Cerebellar cortex (tissue), 1 donor: Measurements from ENCODE around the gene LSM3.
A peak's percentile ranks its signal among the peaks of the same experiment; 100 is the strongest.

Source experiments
- DNase-seq: peaks from one replicate; pipeline ENCODE4 v3.0.0-alpha.2; 2015; ENCODE audit warnings: low spot score

Gene LSM3

DNA sequence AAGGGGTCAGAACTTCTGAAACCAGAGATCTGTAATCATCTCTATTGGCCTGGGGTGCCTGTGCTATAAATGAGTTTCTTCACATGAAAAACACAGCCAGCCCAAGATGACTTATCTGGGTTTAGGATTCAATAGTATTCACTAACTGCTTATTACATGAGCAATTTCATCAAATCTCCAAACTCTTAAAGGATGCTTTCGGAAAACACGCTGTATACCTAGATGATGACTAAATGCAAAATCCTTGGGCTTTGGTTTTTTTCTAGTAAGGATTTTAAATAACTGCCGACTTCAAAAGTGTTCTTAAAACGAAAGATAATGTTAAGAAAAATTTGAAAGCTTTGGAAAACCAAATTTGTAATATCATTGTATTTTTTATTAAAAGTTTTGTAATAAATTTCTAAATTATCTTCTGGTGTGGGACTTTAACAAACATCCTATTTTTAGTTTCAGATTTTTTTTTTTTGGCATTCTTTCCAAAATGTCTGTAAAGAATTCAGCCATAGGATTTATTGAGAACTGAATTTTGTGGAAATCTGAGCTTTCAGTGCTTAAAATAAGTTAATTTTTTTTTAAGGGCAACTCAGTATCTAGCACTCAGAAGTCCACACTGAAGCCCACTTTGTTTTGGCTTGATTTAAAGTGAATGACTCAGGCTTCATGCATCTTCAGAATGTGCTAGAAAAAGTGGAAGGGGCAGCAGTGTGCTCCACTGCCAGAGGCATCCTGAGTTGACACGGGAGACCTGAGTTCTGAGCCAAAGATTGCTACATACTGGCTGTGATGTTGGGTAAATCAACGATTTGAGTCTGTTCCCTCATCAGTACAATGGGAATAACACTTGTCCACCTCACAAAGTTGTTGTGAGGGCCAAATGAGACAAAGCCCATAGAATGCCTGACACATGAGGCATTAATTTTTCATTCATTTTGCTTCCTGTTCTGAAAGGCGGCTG is 35.1 kb upstream of the LSM3 start:
- DNase-seq, result no peak

DNA sequence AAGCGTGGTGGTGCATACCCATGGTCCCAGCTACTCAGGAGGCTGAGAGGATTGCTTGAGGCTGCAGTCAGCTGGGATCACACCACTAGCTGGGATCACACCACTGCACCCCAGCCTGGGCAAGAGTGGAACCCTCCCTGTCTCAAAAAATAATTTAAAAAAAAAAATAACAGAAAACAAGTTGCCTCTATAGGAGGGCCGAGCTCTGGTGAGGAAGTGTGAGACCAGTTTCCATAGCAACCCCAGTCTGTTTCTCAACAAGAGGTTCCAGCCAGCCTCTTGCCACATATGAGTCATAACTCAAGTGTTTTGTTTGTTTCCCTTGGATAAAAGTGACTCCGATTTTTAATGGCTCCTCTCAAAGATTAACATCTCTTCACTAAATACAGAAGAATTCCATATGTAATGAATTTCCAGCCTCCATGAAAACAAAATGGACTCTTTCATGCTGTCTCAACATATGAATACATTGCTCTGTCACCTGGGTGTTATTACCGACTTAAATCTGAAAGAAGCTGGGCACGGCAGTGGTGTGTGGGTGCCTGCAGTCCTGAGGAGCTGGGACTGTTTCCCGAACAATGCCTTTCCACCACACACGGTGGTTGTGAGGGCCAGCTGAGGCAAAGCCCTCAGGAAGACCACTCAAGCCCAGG is 34.1 kb upstream of the LSM3 start:
- peak; percentile 40 for DNase-seq

GRCh38 chr3:14145236-14145635 is 33.4 kb upstream of the LSM3 start:
- DNase-seq, result no peak

DNA sequence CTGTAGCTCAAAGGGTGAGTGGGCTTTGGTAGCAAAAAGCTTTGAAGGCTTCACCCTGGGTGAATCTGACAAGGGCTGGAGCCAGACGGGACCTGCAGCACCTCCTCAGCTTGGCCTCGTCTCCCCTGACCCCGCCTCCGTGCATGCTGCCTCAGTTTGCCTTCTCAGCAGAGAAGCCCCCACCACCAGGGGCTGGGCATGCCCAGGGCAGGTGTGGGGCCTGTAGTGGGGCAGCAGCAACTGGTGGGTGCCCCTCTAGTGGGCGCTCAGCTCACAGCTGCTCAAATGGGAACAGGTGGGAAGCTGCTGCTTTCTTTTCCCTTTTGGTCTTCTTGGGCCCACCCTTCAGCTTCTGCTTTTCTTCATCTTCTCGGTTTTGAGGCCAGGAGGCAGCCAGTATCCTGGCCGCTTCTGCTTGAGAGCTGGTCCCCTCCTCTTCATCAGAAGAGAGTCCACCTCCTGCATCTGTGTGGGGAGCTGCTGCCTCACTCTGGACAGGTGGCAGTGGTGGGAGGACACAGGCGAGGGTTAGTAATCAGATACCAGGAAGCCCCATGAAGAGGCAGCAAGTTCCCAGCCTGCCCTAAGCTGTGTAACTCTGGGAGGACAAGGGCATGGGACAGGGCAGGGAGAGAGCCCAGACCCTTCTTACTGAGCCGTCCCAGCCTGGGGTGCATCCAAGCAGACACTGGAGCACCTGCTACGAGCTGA is 32.8 kb upstream of the LSM3 start:
- DNase-seq, result no peak

DNA sequence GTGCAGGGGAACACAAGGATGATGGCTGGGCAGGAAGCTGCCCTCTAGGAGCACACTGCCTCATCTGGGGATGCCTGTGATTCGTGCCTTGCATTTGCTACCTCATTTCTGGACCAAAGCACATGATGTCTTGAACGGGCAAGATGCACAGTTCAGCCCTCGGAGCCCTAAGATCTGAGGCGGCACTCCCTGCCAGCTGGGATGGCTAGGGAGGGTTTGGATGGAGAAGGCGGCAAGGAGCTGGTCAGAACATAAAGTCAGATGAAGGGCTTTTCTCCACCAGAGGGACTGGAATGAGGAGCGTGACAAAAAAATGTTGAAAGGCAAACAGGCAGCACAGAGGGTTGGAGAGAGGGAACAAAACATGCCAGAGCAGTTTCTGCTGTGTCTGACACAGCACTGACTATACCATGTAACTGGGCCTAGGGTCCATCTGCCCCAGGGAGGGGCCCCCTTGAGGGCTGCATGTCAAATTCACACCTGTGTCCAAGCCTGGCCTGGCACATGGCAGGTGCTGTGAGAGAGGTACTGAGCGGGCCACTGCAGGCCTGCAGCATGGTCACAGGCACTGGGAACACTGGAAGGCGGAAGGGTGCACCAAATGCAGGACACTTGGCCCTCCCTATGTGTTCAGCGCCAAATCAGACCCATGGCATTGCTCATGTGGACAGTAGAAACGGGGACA is 32.1 kb upstream of the LSM3 start:
- no peak for DNase-seq

DNA sequence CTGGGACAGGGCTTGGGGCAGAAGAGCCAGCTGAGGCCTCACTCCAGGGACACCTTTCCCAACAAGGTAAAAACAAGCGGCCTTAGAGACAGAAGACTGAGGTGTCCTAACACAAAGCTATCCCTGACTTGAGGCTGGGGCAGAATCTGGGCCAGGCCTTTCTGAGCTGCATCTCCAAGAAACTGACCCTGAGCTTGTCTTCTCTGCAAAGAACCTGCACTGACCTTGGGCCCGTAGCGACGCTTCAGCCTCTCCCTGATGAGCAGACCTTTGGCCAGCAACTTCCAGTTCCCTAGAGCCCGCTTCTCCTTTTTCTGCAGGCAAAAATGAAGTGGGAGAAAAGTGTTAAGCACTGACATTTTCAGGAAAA is 31.6 kb upstream of the LSM3 start:
- DNase-seq, result no peak

DNA sequence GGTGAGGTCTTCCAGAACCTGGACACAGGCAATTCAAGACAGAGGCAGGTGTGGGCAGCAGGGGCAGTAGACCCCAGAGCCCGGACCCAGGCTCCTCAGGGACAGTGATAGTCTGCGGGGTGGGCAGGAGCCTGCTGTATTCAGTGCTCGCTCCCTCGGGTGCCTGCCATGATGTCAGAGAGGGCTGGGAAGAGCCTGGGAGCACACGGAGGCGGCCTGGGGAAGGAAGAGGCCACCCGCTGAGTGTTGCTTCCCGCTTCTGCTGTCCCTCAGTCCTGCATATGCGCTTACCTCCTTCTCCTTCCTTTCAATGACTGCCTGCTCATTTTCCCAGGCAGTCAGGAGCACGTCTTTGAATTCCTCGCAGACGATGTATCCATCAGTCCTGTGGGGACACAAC is 31.0 kb upstream of the LSM3 start:
- no peak for DNase-seq

GRCh38 chr3:14148041-14148985 is 30.3 kb upstream of the LSM3 start:
- no peak for DNase-seq

DNA sequence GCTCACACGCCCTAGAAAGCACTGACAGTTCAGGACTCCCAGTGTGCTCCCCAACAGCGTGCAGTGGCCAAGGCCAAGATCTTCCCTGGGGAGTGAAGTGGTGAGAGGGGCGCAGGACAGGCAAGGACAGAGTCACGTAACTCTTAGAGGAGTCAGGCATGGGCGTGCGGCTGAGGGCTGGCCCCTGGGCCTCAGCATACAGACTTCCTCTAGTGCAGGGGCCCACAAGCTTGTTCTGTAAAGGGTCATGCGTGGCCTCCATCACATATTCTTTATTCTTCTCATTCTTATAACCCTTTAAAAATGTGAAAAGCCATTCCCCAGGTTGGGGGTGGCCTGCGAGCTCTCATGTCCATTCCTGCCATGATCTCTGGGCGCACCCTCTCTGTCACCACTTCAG is 28.5 kb upstream of the LSM3 start:
- no peak for DNase-seq

GRCh38 chr3:14150491-14151230 is 28.0 kb upstream of the LSM3 start:
- no peak for DNase-seq

GRCh38 chr3:14151471-14152083 is 27.0 kb upstream of the LSM3 start:
- no peak for DNase-seq

DNA sequence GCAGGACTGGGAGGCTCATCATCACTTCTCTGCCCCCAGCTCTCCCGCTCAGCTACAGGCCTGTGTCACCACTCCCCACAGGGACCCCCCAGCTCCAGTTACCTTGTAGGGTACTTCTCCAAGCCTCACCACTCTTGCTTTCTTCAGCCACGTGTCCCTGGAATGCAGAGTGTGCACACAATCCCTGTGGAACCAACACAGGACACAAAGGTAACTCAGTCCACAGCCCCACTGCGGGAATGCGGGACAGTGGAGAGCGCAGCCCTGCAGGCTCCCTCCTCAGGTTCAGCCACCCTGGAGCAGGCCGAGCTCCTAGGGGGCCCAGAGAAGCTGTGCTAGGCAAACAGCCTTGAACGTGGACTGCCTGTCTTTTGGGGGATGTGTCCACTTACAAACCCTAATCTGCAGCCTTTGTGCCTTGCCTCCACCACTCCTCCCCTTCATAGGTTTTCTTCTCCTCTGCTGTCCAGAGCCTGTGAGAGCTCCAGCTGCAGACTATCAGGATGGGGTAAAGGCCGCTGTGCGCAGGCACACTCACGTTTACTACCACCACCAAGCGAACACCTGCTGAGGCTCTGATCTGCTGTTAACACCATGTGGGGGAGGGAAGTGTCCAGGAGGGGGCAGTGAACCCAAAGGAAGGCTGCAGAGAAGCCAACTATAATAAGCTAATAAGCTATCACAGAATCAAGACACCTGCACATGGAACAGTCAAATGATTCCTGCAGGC is 26.2 kb upstream of the LSM3 start:
- no peak for DNase-seq

GRCh38 chr3:14152963-14153355 is 25.7 kb upstream of the LSM3 start:
- no peak for DNase-seq

- DNase-seq, result no peak
Observed at GRCh38 chr3:14153663-14154062, 25.0 kb upstream of the LSM3 start.

- DNase-seq, result no peak
Observed at GRCh38 chr3:14154276-14154675, 24.3 kb upstream of the LSM3 start.

DNA sequence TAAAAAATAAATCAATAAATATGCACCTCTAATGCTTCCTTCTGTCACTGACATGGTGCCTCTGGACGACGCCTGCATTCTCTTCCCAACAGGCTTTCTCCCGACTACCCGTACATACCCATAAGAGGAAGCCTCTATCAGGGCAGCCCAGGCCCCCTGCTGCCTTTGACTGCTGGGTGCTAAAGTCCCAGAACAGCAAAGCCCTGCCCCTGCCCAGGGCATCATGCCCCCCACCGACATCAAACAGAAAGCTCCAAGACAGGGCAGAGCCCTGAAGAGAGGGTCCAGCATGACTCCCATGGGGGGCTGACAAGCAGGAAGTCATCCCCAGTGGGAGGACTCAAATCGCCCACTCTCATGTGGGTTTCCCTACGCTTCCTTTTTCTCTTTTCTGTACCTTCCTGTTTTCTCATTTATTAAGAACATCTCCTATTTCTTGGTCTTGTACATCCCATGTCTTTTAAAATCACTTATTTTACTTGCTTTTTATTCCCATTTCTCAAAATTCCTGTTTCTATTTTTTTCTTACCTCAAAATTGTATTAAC is 23.6 kb upstream of the LSM3 start:
- no peak for DNase-seq

DNA sequence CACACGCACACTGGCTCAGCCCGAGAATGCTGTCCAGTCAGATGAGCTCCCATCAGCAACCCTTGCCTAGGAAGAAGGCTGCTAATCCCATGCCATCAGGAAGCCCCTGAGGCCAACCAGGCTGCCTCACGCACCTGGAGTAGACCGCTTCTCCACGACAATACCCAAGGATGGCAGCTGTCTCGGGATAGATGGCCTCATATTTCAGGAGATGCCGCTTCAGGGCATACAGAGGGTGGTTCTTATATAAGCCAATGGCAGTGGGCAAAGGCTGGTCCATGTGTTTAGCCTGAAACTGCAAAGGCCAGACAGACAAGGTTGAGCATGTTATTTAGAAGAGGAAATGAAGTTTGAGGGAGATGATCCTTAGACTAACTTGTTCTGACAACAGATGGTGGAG is 22.4 kb upstream of the LSM3 start:
- DNase-seq, result no peak

- no peak for DNase-seq
Observed at GRCh38 chr3:14156843-14157561, 21.6 kb upstream of the LSM3 start.
